H9 (cell line): ENCODE data around the gene ZBTB47. TPM values are rescaled to one million over a fixed set of nuclear protein-coding genes. Genes with fewer than 3 reads are reported as not detected.

Source experiments
- DNase-seq: peaks from one replicate; pipeline ENCODE4 v3.0.0-alpha.2; 2017
- H2AFZ ChIP-seq: one replicate; pipeline ENCODE4 v1.6.1; 2013; ENCODE audit warnings: mild to moderate bottlenecking, low read length, control low read depth, moderate library complexity
- H2AK5ac ChIP-seq: 2 replicates; pipeline ENCODE4 v1.6.1; 2013; ENCODE audit warnings: low read length, control low read depth, mixed read lengths; ENCODE audit not compliant: insufficient read length
- H2BK120ac ChIP-seq: one replicate; pipeline ENCODE4 v1.6.1; 2013; ENCODE audit warnings: low read depth, mild to moderate bottlenecking, low read length, control low read depth, inconsistent platforms; ENCODE audit not compliant: poor library complexity, severe bottlenecking
- H2BK12ac ChIP-seq: 2 replicates; pipeline ENCODE4 v1.6.1; 2013; ENCODE audit warnings: low read length, control low read depth, mixed read lengths, low read depth; ENCODE audit not compliant: insufficient read length
- H2BK15ac ChIP-seq: 2 replicates; pipeline ENCODE4 v1.6.1; 2013; ENCODE audit warnings: low read depth, low read length, control low read depth
- H2BK20ac ChIP-seq: one replicate; pipeline ENCODE4 v1.6.1; 2013; ENCODE audit warnings: low read depth, mild to moderate bottlenecking, low read length, control low read depth, inconsistent platforms; ENCODE audit not compliant: poor library complexity, severe bottlenecking
- H2BK5ac ChIP-seq: 2 replicates; pipeline ENCODE4 v1.6.1; 2013; ENCODE audit warnings: low read length, control low read depth, mixed read lengths; ENCODE audit not compliant: insufficient read length
- H3K14ac ChIP-seq: 2 replicates; pipeline ENCODE4 v1.6.1; 2013; ENCODE audit warnings: low read length, control low read depth; ENCODE audit not compliant: insufficient read depth
- H3K18ac ChIP-seq: 2 replicates; pipeline ENCODE4 v1.6.1; 2013; ENCODE audit warnings: low read depth, mild to moderate bottlenecking, mixed read lengths, low read length, control low read depth; ENCODE audit not compliant: insufficient read length
- H3K23ac ChIP-seq: 2 replicates; pipeline ENCODE4 v1.6.1; 2013; ENCODE audit warnings: low read length, control low read depth, mixed read lengths, low read depth; ENCODE audit not compliant: insufficient read length
- H3K23me2 ChIP-seq: 2 replicates; pipeline ENCODE4 v1.6.1; 2013; ENCODE audit warnings: low read depth, mild to moderate bottlenecking, mixed read lengths, low read length, control low read depth; ENCODE audit not compliant: insufficient read length, poor library complexity, severe bottlenecking
- H3K27ac ChIP-seq: 2 replicates; pipeline ENCODE4 v1.5.1; 2013; ENCODE audit warnings: low read length, control low read depth, mixed read lengths, low read depth; ENCODE audit not compliant: insufficient read length
- H3K27me3 ChIP-seq: 2 replicates; pipeline ENCODE4 v1.6.1; 2013; ENCODE audit warnings: low read length, control low read depth, inconsistent platforms; ENCODE audit not compliant: insufficient read depth
- H3K4ac ChIP-seq: 2 replicates; pipeline ENCODE4 v1.6.1; 2013; ENCODE audit warnings: low read depth, mild to moderate bottlenecking, control low read depth, inconsistent platforms, low read length, moderate library complexity
- H3K4me1 ChIP-seq: 2 replicates; pipeline ENCODE4 v1.6.1; 2013; ENCODE audit warnings: low read length, control low read depth, inconsistent platforms; ENCODE audit not compliant: insufficient read depth
- H3K4me2 ChIP-seq: 2 replicates; pipeline ENCODE4 v1.6.1; 2013; ENCODE audit warnings: low read length, control low read depth, mixed read lengths; ENCODE audit not compliant: insufficient read length, insufficient read depth
- H3K56ac ChIP-seq: 2 replicates; pipeline ENCODE4 v1.6.1; 2013; ENCODE audit warnings: low read depth, mild to moderate bottlenecking, mixed read lengths, low read length, control low read depth; ENCODE audit not compliant: insufficient read length
- H3K79me1 ChIP-seq: 2 replicates; pipeline ENCODE4 v1.6.1; 2013; ENCODE audit warnings: low read depth, mild to moderate bottlenecking, moderate library complexity, low read length, control low read depth, inconsistent platforms; ENCODE audit not compliant: insufficient read depth, poor library complexity, severe bottlenecking
- H3K79me2 ChIP-seq: 2 replicates; pipeline ENCODE4 v1.6.1; 2013; ENCODE audit warnings: low read length, control low read depth, inconsistent platforms; ENCODE audit not compliant: insufficient read depth
- H3K9ac ChIP-seq: 2 replicates; pipeline ENCODE4 v1.6.1; 2013; ENCODE audit warnings: low read length, control low read depth, mixed read lengths; ENCODE audit not compliant: insufficient read length; ENCODE audit errors: extremely low read depth
- H3K9me3 ChIP-seq: one replicate; pipeline ENCODE4 v1.6.1; 2013; ENCODE audit warnings: low read depth, low read length, inconsistent platforms; ENCODE audit not compliant: control insufficient read depth
- H3T11ph ChIP-seq: one replicate; pipeline ENCODE4 v1.6.1; 2013; ENCODE audit warnings: mild to moderate bottlenecking, low read length, control low read depth, inconsistent platforms
- H4K20me1 ChIP-seq: one replicate; pipeline ENCODE4 v1.6.1; 2013; ENCODE audit not compliant: control insufficient read depth, insufficient read length, insufficient read depth
- H4K5ac ChIP-seq: 2 replicates; pipeline ENCODE4 v1.6.1; 2013; ENCODE audit warnings: low read depth, mild to moderate bottlenecking, mixed read lengths, low read length, control low read depth; ENCODE audit not compliant: insufficient read length
- H4K8ac ChIP-seq: replicated peaks from 2 replicates; pipeline ENCODE4 v1.6.1; 2013; ENCODE audit warnings: low read length, control low read depth, mixed read lengths, low read depth; ENCODE audit not compliant: insufficient read length
- H4K91ac ChIP-seq: 2 replicates; pipeline ENCODE4 v1.6.1; 2013; ENCODE audit warnings: low read depth, mild to moderate bottlenecking, moderate library complexity, mixed read lengths, low read length, control low read depth; ENCODE audit not compliant: insufficient read length
- H3K27ac Mint-ChIP-seq, 3 experiments: 2 replicates in 2 of 3; 3 replicates in 1 of 3; pipeline ENCODE4 v1.8.0; 2020 to 2021; ENCODE audit warnings: mixed read lengths in 3 of 3, mild to moderate bottlenecking in 1 of 3, moderate library complexity in 1 of 3
- H3K27me3 Mint-ChIP-seq: 2 replicates; pipeline ENCODE4 v1.8.0; 2021; ENCODE audit warnings: low read depth, mild to moderate bottlenecking, moderate library complexity, mixed read lengths
- H3K36me3 Mint-ChIP-seq, 3 experiments: 2 replicates in 2 of 3; 3 replicates in 1 of 3; pipeline ENCODE4 v1.8.0; 2020 to 2021; ENCODE audit warnings: low read depth in 3 of 3, mixed read lengths in 3 of 3; ENCODE audit not compliant: insufficient read depth in 1 of 3
- H3K4me1 Mint-ChIP-seq, 2 experiments: 2 replicates each; pipeline ENCODE4 v1.8.0; 2020; ENCODE audit warnings: mixed read lengths in 2 of 2
- H3K4me3 Mint-ChIP-seq, 2 experiments: 2 replicates in 1 of 2; 3 replicates in 1 of 2; pipeline ENCODE4 v1.8.0; 2020 to 2021; ENCODE audit warnings: mild to moderate bottlenecking in 2 of 2, mixed read lengths in 2 of 2, moderate library complexity in 1 of 2
- H3K9me3 Mint-ChIP-seq, 2 experiments: 2 replicates in 1 of 2; 3 replicates in 1 of 2; pipeline ENCODE4 v1.8.0; 2020; ENCODE audit warnings: mild to moderate bottlenecking in 2 of 2, mixed read lengths in 2 of 2, moderate library complexity in 1 of 2
- CTCF ChIP-seq: fragments of 200-600 bp; sonication (generic); conservative IDR thresholded peaks from 3 replicates; pipeline ENCODE4 v1.8.0; 2021; ENCODE audit warnings: antibody characterized with exemption, mild to moderate bottlenecking
- WGBS: extraction: QIAGEN DNeasy Blood & Tissue Kit; methylation state at CpG from one replicate; pipeline ENCODE4 v1.1.7; 2013; ENCODE audit warnings: missing lambda C conversion rate, low lambda C conversion rate, mixed read lengths; ENCODE audit not compliant: insufficient read length; ENCODE audit errors: extremely low coverage; 5-methylcytosine and 5-hydroxymethylcytosine counted together
- total RNA-seq: library from RNA; stranded (reverse); gene quantifications from 2 replicates; pipeline ENCODE4 v1.2.1, GENCODE V29; 2021

ZBTB47 gene
- total RNA-seq, 1 experiment from 2014 or later, result 3.6 TPM

GRCh38 chr3:42674146-42674545 lies 20.6 kb downstream of the ZBTB47 start:
- H2BK12ac ChIP-seq, result no peak overlapping the region
- no peak overlapping the region for H3K56ac ChIP-seq
- H3K4me2 ChIP-seq, result no peak overlapping the region
- no peak overlapping the region for H3K9ac ChIP-seq
- no peak for TF ChIP-seq CTCF
- no peak overlapping the region for H3K27ac ChIP-seq
- H3K79me1 ChIP-seq, result no peaks in the 10 kb centered on the region
- Mint-ChIP-seq H3K36me3 (peaks cover 0 to 9% (median 0%) of the 10 kb centered on the region in 3 experiments; a peak in 2 of 7 replicates), H3K27ac (no peak overlapping the region), H3K4me1 (peaks cover 9% of the 10 kb centered on the region in 2 experiments), H3K27me3 (peaks cover 10% of the 10 kb centered on the region), H3K9me3 (peaks cover 6 to 10% of the 10 kb centered on the region in 2 experiments), H3K4me3 (no peak overlapping the region)
- H4K5ac ChIP-seq, result no peak overlapping the region
- H2BK20ac ChIP-seq, result no peak overlapping the region
- H3K4ac ChIP-seq, result no peak overlapping the region
- H2AK5ac ChIP-seq, result no peak overlapping the region
- no peak overlapping the region for H2AFZ ChIP-seq
- no peak overlapping the region for H3K18ac ChIP-seq
- H3K4me1 ChIP-seq, result no peaks in the 10 kb centered on the region
- WGBS, result no CpG with 5 or more reads among the region's 3 CpGs
- H3K27me3 ChIP-seq, result no peaks in the 10 kb centered on the region
- no peak overlapping the region for H3K14ac ChIP-seq
- H2BK5ac ChIP-seq, result no peak overlapping the region
- H4K8ac ChIP-seq, result no peak overlapping the region
- no peak for DNase-seq
- H2BK120ac ChIP-seq, result no peak overlapping the region
- H4K91ac ChIP-seq, result no peak overlapping the region
- H3T11ph ChIP-seq, result no peak overlapping the region
- H3K9me3 ChIP-seq, result peaks cover 5% of the 10 kb centered on the region
- no peak overlapping the region for H3K23ac ChIP-seq
- no peaks in the 10 kb centered on the region for H4K20me1 ChIP-seq
- H2BK15ac ChIP-seq, result no peak overlapping the region
- H3K23me2 ChIP-seq, result no peaks in the 10 kb centered on the region
- H3K79me2 ChIP-seq, result no peaks in the 10 kb centered on the region
